ENCODE results near the gene SP3.

Gene SP3

GRCh38 chr2:173874003-173874893 is 90.9 kb downstream of the SP3 start:
- no peak overlapping the region for H3K4me3 ChIP-seq (ENCODE audit: low read depth, low read length)
- TF ChIP-seq, protein P1, sequence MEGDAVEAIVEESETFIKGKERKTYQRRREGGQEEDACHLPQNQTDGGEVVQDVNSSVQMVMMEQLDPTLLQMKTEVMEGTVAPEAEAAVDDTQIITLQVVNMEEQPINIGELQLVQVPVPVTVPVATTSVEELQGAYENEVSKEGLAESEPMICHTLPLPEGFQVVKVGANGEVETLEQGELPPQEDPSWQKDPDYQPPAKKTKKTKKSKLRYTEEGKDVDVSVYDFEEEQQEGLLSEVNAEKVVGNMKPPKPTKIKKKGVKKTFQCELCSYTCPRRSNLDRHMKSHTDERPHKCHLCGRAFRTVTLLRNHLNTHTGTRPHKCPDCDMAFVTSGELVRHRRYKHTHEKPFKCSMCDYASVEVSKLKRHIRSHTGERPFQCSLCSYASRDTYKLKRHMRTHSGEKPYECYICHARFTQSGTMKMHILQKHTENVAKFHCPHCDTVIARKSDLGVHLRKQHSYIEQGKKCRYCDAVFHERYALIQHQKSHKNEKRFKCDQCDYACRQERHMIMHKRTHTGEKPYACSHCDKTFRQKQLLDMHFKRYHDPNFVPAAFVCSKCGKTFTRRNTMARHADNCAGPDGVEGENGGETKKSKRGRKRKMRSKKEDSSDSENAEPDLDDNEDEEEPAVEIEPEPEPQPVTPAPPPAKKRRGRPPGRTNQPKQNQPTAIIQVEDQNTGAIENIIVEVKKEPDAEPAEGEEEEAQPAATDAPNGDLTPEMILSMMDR (conservative IDR thresholded peaks at IDR 0.05; ENCODE audit: low read depth, low read length): no peak
- no peak for DNase-seq (ENCODE audit: low read depth)

DNA sequence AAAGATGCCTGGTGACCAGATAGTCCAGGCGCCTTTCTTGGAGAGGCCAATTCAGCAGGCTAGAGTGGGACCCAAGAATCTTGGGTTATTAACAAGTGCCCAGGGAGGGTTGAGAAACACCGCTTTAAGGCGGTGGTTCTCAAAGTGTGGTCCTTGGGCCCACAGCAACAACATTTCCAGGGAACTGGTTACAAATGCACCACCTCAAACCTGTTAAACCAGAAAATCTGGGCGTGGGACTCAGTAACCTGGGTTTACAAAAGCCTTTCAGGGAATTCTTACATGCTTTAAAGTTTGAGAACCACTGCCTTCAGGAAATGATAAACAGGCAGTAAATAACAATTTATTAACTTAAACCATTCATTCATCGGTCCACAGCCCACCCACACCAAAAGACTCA is 92.5 kb downstream of the SP3 start:
- DNase-seq (ENCODE audit: low read depth): no peak
- H3K4me3 ChIP-seq (ENCODE audit: low read depth, low read length): no peak overlapping the region
- TF ChIP-seq, protein P1 (conservative IDR thresholded peaks at IDR 0.05; ENCODE audit: low read depth, low read length): no peak

GRCh38 chr2:173869244-173870229 is 95.6 kb downstream of the SP3 start:
- no peak for DNase-seq (ENCODE audit: low read depth)
- TF ChIP-seq, protein P1 (conservative IDR thresholded peaks at IDR 0.05; ENCODE audit: low read depth, low read length): no peak
- H3K4me3 ChIP-seq (ENCODE audit: low read depth, low read length): no peak overlapping the region

GRCh38 chr2:173868406-173868805 is 96.8 kb downstream of the SP3 start:
- DNase-seq (ENCODE audit: low read depth): no peak
- H3K4me3 ChIP-seq (ENCODE audit: low read depth, low read length): no peak overlapping the region
- TF ChIP-seq, protein P1 (conservative IDR thresholded peaks at IDR 0.05; ENCODE audit: low read depth, low read length): no peak

GRCh38 chr2:173866874-173867618 is 98.1 kb downstream of the SP3 start:
- TF ChIP-seq, protein P1 (conservative IDR thresholded peaks at IDR 0.05; ENCODE audit: low read depth, low read length): no peak
- H3K4me3 ChIP-seq (ENCODE audit: low read depth, low read length): no peak overlapping the region
- no peak for DNase-seq (ENCODE audit: low read depth)
